ENCODE data around the gene TMEM101.
A peak's percentile ranks its signal among the peaks of the same experiment; 100 is the strongest.
"Not testable (repeated sequence)": the region's sequence is repeated elsewhere in the genome, so short reads cannot be mapped to it uniquely, and the experiment has no call there.

Gene TMEM101

GRCh38 chr17:44023545-44024270 lies 8.9 kb upstream of the TMEM101 start:
- no peak overlapping the region for H3K4me3 ChIP-seq (ENCODE audit: low read depth, low read length)
- no peak for TF ChIP-seq CTCF (IDR thresholded peaks at IDR 0.05; ENCODE audit: control insufficient read depth, extremely low read depth, insufficient read depth)
- DNase-seq (ENCODE audit: low read depth) = no peak

GRCh38 chr17:44022246-44022645 lies 7.5 kb upstream of the TMEM101 start:
- no peak for DNase-seq (ENCODE audit: low read depth)
- TF ChIP-seq CTCF (IDR thresholded peaks at IDR 0.05; ENCODE audit: control insufficient read depth, extremely low read depth, insufficient read depth) = no peak
- H3K4me3 ChIP-seq (ENCODE audit: low read depth, low read length) = no peak overlapping the region

GRCh38 chr17:44021227-44021626 lies 6.5 kb upstream of the TMEM101 start:
- not testable (repeated sequence) for H3K4me3 ChIP-seq (ENCODE audit: low read depth, low read length); DNase-seq (ENCODE audit: low read depth)

- DNase-seq (ENCODE audit: low read depth) = no peak
- no peak for TF ChIP-seq CTCF (IDR thresholded peaks at IDR 0.05; ENCODE audit: control insufficient read depth, extremely low read depth, insufficient read depth)
- peak overlapping the region; percentile 95 for H3K4me3 ChIP-seq (ENCODE audit: low read depth, low read length)
Measured at GRCh38 chr17:44014133-44014436, 678 bp downstream of the TMEM101 start.

- no peak for TF ChIP-seq CTCF (IDR thresholded peaks at IDR 0.05; ENCODE audit: control insufficient read depth, extremely low read depth, insufficient read depth)
- H3K4me3 ChIP-seq (ENCODE audit: low read depth, low read length) = no peak overlapping the region
- DNase-seq (ENCODE audit: low read depth) = no peak
Measured at GRCh38 chr17:44012874-44013273, 1.9 kb downstream of the TMEM101 start.

- TF ChIP-seq CTCF (IDR thresholded peaks at IDR 0.05; ENCODE audit: control insufficient read depth, extremely low read depth, insufficient read depth) = no peak
- no peak for DNase-seq (ENCODE audit: low read depth)
- H3K4me3 ChIP-seq (ENCODE audit: low read depth, low read length) = no peak overlapping the region
Measured at GRCh38 chr17:44012391-44012790, 2.4 kb downstream of the TMEM101 start.

GRCh38 chr17:44011876-44012275 lies 2.9 kb downstream of the TMEM101 start:
- no peak for DNase-seq (ENCODE audit: low read depth)
- TF ChIP-seq CTCF (IDR thresholded peaks at IDR 0.05; ENCODE audit: control insufficient read depth, extremely low read depth, insufficient read depth) = no peak

More at GRCh38 chr17:44011876-44012275, 2.9 kb downstream of the TMEM101 start:
- no peak overlapping the region for H3K4me3 ChIP-seq (ENCODE audit: low read depth, low read length)
